HuH-7 (cell line): ENCODE results near the gene TOGARAM2.

Experiments
- DNase-seq: peaks from one replicate; pipeline ENCODE4 v3.0.0; 2011; ENCODE audit warnings: low spot score

The TOGARAM2 gene

GRCh38 chr2:28981016-28981441, at the start of gene TOGARAM2:
Gene TOGARAM2, plus strand, starts transcription at chr2:28981298. Its CDS starts 13,537 bp downstream, at chr2:28994835.
- DNase-seq = no peak

GRCh38 chr2:28934769-28935168, 46.3 kb upstream of the TOGARAM2 start:
- DNase-seq = no peak

- no peak for DNase-seq
Measured at GRCh38 chr2:28941008-28941407, 40.1 kb upstream of the TOGARAM2 start.

- no peak for DNase-seq
Measured at GRCh38 chr2:28944535-28945248, 36.4 kb upstream of the TOGARAM2 start.

GRCh38 chr2:28948160-28948559, 32.9 kb upstream of the TOGARAM2 start:
- DNase-seq = no peak

- no peak for DNase-seq
Measured at GRCh38 chr2:28949190-28949589, 31.9 kb upstream of the TOGARAM2 start.

GRCh38 chr2:28949617-28950305, 31.3 kb upstream of the TOGARAM2 start:
- DNase-seq = no peak

GRCh38 chr2:28950941-28951630, 30.0 kb upstream of the TOGARAM2 start:
- no peak for DNase-seq

GRCh38 chr2:28951910-28952835, 28.9 kb upstream of the TOGARAM2 start:
- DNase-seq = no peak

GRCh38 chr2:28952836-28953211, 28.3 kb upstream of the TOGARAM2 start:
- no peak for DNase-seq

GRCh38 chr2:28955467-28955866, 25.6 kb upstream of the TOGARAM2 start:
- DNase-seq = no peak

- DNase-seq = no peak
Measured at GRCh38 chr2:28956415-28956826, 24.7 kb upstream of the TOGARAM2 start.

GRCh38 chr2:28956890-28957289, 24.2 kb upstream of the TOGARAM2 start:
- DNase-seq = no peak

GRCh38 chr2:28958689-28959088, 22.4 kb upstream of the TOGARAM2 start:
- DNase-seq = peak; percentile 62

GRCh38 chr2:28960401-28960800, 20.7 kb upstream of the TOGARAM2 start:
- no peak for DNase-seq

GRCh38 chr2:28962505-28962904, 18.6 kb upstream of the TOGARAM2 start:
- no peak for DNase-seq

GRCh38 chr2:28970464-28971160, 10.5 kb upstream of the TOGARAM2 start:
- no peak for DNase-seq

GRCh38 chr2:28972778-28973335, 8.2 kb upstream of the TOGARAM2 start:
- no peak for DNase-seq

GRCh38 chr2:28974252-28974651, 6.8 kb upstream of the TOGARAM2 start:
- DNase-seq = no peak

GRCh38 chr2:28975671-28976070, 5.4 kb upstream of the TOGARAM2 start:
- DNase-seq = no peak

- no peak for DNase-seq
Measured at GRCh38 chr2:28976584-28976983, 4.5 kb upstream of the TOGARAM2 start.
